H1 (cell line): ENCODE data around the gene B3GLCT. TPM values are rescaled to one million over a fixed set of nuclear protein-coding genes. Genes with fewer than 3 reads are reported as not detected.

Experiments
- CTCF ChIA-PET: fragments of 300-600 bp; sonication (Branson Sonifier 250); formaldehyde crosslinking; loops from one replicate; lab custom pipeline; 2021; ENCODE audit not compliant: partially characterized antibody; lab: Charles Lee
- POLR2A ChIA-PET: fragments of 300-600 bp; sonication (Branson Sonifier 250); formaldehyde crosslinking; loops from one replicate; lab custom pipeline; 2021; ENCODE audit warnings: inconsistent platforms; ENCODE audit not compliant: partially characterized antibody; lab: Charles Lee
- DNase-seq, 2 experiments: peaks; one replicate each; pipeline versions ENCODE4 v3.0.0 to v3.0.0-alpha.2; 2010 to 2022; ENCODE audit warnings: low spot score in 2 of 2, low read depth in 1 of 2, mixed read lengths in 1 of 2
- FAIRE-seq: peaks from 2 replicates; lab custom pipeline; 2011; peaks lifted over from hg19 to GRCh38; lab: Jason Lieb, UNC
- H2AFZ ChIP-seq: 2 replicates; pipeline ENCODE4 v1.8.1; 2012; ENCODE audit warnings: low read length, inconsistent platforms
- H2AK5ac ChIP-seq: 2 replicates; pipeline ENCODE4 v1.6.1; 2013; ENCODE audit warnings: low read depth, low read length
- H2BK120ac ChIP-seq: replicated peaks from 2 replicates; pipeline ENCODE3; 2013; ENCODE audit warnings: low read depth, low read length, inconsistent platforms
- H2BK12ac ChIP-seq: 2 replicates; pipeline ENCODE4 v1.6.1; 2013; ENCODE audit warnings: low read depth, low read length
- H2BK15ac ChIP-seq: 2 replicates; pipeline ENCODE4 v1.6.1; 2013; ENCODE audit warnings: low read length
- H2BK20ac ChIP-seq: 2 replicates; pipeline ENCODE4 v1.6.1; 2013; ENCODE audit warnings: low read length
- H2BK5ac ChIP-seq: 2 replicates; pipeline ENCODE4 v1.6.1; 2013; ENCODE audit warnings: low read depth, low read length
- H3K14ac ChIP-seq: 2 replicates; pipeline ENCODE4 v1.6.1; 2013; ENCODE audit warnings: inconsistent platforms; ENCODE audit not compliant: insufficient read length
- H3K18ac ChIP-seq: 2 replicates; pipeline ENCODE4 v1.6.1; 2013; ENCODE audit warnings: low read length; ENCODE audit errors: extremely low read depth
- H3K23ac ChIP-seq: 2 replicates; pipeline ENCODE4 v1.6.1; 2013; ENCODE audit warnings: inconsistent platforms; ENCODE audit not compliant: insufficient read length
- H3K23me2 ChIP-seq: 2 replicates; pipeline ENCODE4 v1.6.1; 2013; ENCODE audit warnings: low read depth, low read length
- H3K27ac ChIP-seq: 2 replicates; pipeline ENCODE4 v1.6.1; 2011; ENCODE audit warnings: low read depth, low read length, inconsistent platforms
- H3K27me3 ChIP-seq, 4 experiments: replicated peaks in 1 of 4; 1 replicate in 1 of 4; 2 replicates in 3 of 4; pipeline versions ENCODE4 v1.6.1 to v1.8.1; 2011 to 2013; ENCODE audit warnings: low read length in 3 of 4, mild to moderate bottlenecking in 3 of 4, inconsistent platforms in 2 of 4, mixed read lengths in 2 of 4, moderate library complexity in 1 of 4; ENCODE audit not compliant: control insufficient read depth in 3 of 4, insufficient read depth in 3 of 4; ENCODE audit errors: extremely low read depth in 1 of 4
- H3K36me3 ChIP-seq, 4 experiments: 2 replicates each; pipeline versions ENCODE4 v1.6.1 to v1.8.1; 2011 to 2013; ENCODE audit warnings: mild to moderate bottlenecking in 4 of 4, low read length in 3 of 4, moderate library complexity in 2 of 4, control low read depth in 1 of 4, inconsistent platforms in 1 of 4; ENCODE audit not compliant: insufficient read depth in 4 of 4, control insufficient read depth in 2 of 4
- H3K4ac ChIP-seq: replicated peaks from 2 replicates; pipeline ENCODE3; 2013; ENCODE audit warnings: low read length, low read depth, mixed read lengths, inconsistent platforms; ENCODE audit not compliant: insufficient read length
- H3K4me1 ChIP-seq, 4 experiments: replicated peaks in 1 of 4; 1 replicate in 1 of 4; 2 replicates in 3 of 4; pipeline versions ENCODE4 v1.6.1 to v1.8.1; 2011 to 2013; ENCODE audit warnings: low read length in 3 of 4, inconsistent platforms in 2 of 4, mixed read lengths in 1 of 4; ENCODE audit not compliant: insufficient read depth in 4 of 4, control insufficient read depth in 3 of 4
- H3K4me2 ChIP-seq, 2 experiments: 2 replicates each; pipeline versions ENCODE4 v1.6.1 to v1.8.1; 2011 to 2013; ENCODE audit warnings: low read depth in 2 of 2, low read length in 2 of 2, control low read depth in 1 of 2, inconsistent platforms in 1 of 2, mild to moderate bottlenecking in 1 of 2; ENCODE audit not compliant: insufficient read depth in 1 of 2
- H3K4me3 ChIP-seq, 4 experiments: fragments of 200-600, 300-600 bp in 1 of 4; sonication (generic), shearing (Covaris generic), sonication (Bioruptor Twin) in 1 of 4; 2 replicates each; pipeline versions ENCODE4 v1.5.1 to v1.8.1; 2011 to 2016; ENCODE audit warnings: low read length in 4 of 4, low read depth in 3 of 4, control low read depth in 2 of 4, inconsistent platforms in 2 of 4, mild to moderate bottlenecking in 2 of 4, mixed read lengths in 1 of 4, moderate library complexity in 1 of 4; ENCODE audit not compliant: insufficient read depth in 2 of 4; ENCODE audit errors: extremely low read depth in 1 of 4
- H3K56ac ChIP-seq: replicated peaks from 2 replicates; pipeline ENCODE3; 2013; ENCODE audit warnings: low read depth, mild to moderate bottlenecking, mixed read lengths, low read length, inconsistent platforms; ENCODE audit not compliant: insufficient read length
- H3K79me1 ChIP-seq: 2 replicates; pipeline ENCODE4 v1.6.1; 2013; ENCODE audit warnings: low read depth, low read length, control low read depth
- H3K79me2 ChIP-seq, 2 experiments: 2 replicates each; pipeline versions ENCODE4 v1.6.1 to v1.8.1; 2012 to 2013; ENCODE audit warnings: low read length in 2 of 2, mild to moderate bottlenecking in 2 of 2, inconsistent platforms in 1 of 2; ENCODE audit not compliant: insufficient read depth in 2 of 2, control insufficient read depth in 1 of 2
- H3K9ac ChIP-seq, 4 experiments: replicated peaks in 1 of 4; 1 replicate in 1 of 4; 2 replicates in 3 of 4; pipeline versions ENCODE4 v1.6.1 to v1.8.1; 2011 to 2013; ENCODE audit warnings: low read depth in 3 of 4, low read length in 3 of 4, control low read depth in 2 of 4, mild to moderate bottlenecking in 2 of 4, moderate library complexity in 2 of 4, inconsistent platforms in 1 of 4; ENCODE audit errors: extremely low read depth in 1 of 4
- H3K9me3 ChIP-seq, 2 experiments: 2 replicates each; pipeline versions ENCODE4 v1.6.1 to v1.8.1; 2012 to 2013; ENCODE audit warnings: mild to moderate bottlenecking in 2 of 2, moderate library complexity in 2 of 2, control low read depth in 1 of 2, inconsistent platforms in 1 of 2, low read depth in 1 of 2, low read length in 1 of 2, mixed read lengths in 1 of 2; ENCODE audit not compliant: insufficient read depth in 2 of 2
- H4K20me1 ChIP-seq, 2 experiments: replicated peaks in 1 of 2; 2 replicates each; pipeline versions ENCODE3 to v1.8.1; 2011 to 2013; ENCODE audit warnings: inconsistent platforms in 2 of 2, low read length in 2 of 2, mild to moderate bottlenecking in 1 of 2; ENCODE audit not compliant: insufficient read depth in 2 of 2, control insufficient read depth in 1 of 2
- H4K5ac ChIP-seq: 2 replicates; pipeline ENCODE4 v1.6.1; 2013; ENCODE audit warnings: low read length, low read depth, mixed read lengths, inconsistent platforms; ENCODE audit not compliant: insufficient read length
- H4K8ac ChIP-seq: 2 replicates; pipeline ENCODE4 v1.8.0; 2013; ENCODE audit warnings: mild to moderate bottlenecking, moderate library complexity, low read length, inconsistent platforms; ENCODE audit not compliant: insufficient read depth; ENCODE audit errors: extremely low read depth
- H4K91ac ChIP-seq: replicated peaks from 2 replicates; pipeline ENCODE3; 2013; ENCODE audit warnings: low read length, mixed read lengths, inconsistent platforms; ENCODE audit not compliant: insufficient read length
- JUN ChIP-seq: IDR thresholded peaks from 2 replicates; pipeline ENCODE4 v1.6.1; 2011; ENCODE audit warnings: low read depth, mild to moderate bottlenecking, improper control_type of control experiment, low read length
- JUND ChIP-seq: IDR thresholded peaks from 2 replicates; pipeline ENCODE4 v1.6.1; 2011; ENCODE audit warnings: mild to moderate bottlenecking, improper control_type of control experiment, low read length
- KDM5A ChIP-seq: fragments of 200-600 bp; IDR thresholded peaks from 2 replicates; pipeline ENCODE4 v1.7.1; 2012; ENCODE audit warnings: mild to moderate bottlenecking, low read length, inconsistent platforms, mixed read lengths
- POLR2AphosphoS5 ChIP-seq: IDR thresholded peaks from 2 replicates; pipeline ENCODE4 v1.6.1; 2011; ENCODE audit warnings: low read depth, low read length
- POU5F1 ChIP-seq: IDR thresholded peaks from 2 replicates; pipeline ENCODE4 v1.6.1; 2011; ENCODE audit warnings: low read depth, mild to moderate bottlenecking, low read length, moderate library complexity
- RFX5 ChIP-seq: IDR thresholded peaks from 2 replicates; pipeline ENCODE4 v1.6.1; 2011; ENCODE audit warnings: low read depth, low read length, improper control_type of control experiment, borderline replicate concordance
- TAF1 ChIP-seq: IDR thresholded peaks from 2 replicates; pipeline ENCODE4 v1.6.1; 2011; ENCODE audit warnings: mild to moderate bottlenecking, low read depth, low read length
- USF2 ChIP-seq: IDR thresholded peaks from 2 replicates; pipeline ENCODE4 v1.6.1; 2011; ENCODE audit warnings: low read length, improper control_type of control experiment
- whole genome bisulfite sequencing, 2 experiments: shearing (Covaris generic) in 1 of 2; methylation state at CpG; one replicate each; pipeline versions ENCODE4 v1.1.6 to v1.1.7; 2013 to 2015; ENCODE audit warnings: low lambda C conversion rate in 2 of 2, mixed read lengths in 2 of 2, inconsistent platforms in 1 of 2, low coverage in 1 of 2, missing lambda C conversion rate in 1 of 2; ENCODE audit not compliant: insufficient replicate concordance in 2 of 2, insufficient coverage in 1 of 2, insufficient read length in 1 of 2; ENCODE audit errors: extremely low coverage in 1 of 2, missing lambda C conversion rate in 1 of 2; 5-methylcytosine and 5-hydroxymethylcytosine counted together
- polyA plus RNA-seq, 7 experiments: library from polyadenylated mRNA; depleted of rRNA in 3 of 7; stranded (reverse) in 5 of 7; unstranded in 2 of 7; fragments of >200 nt in 5 of 7; fragments of 200-250 nt in 2 of 7; gene quantifications; 1 replicate in 5 of 7; 2 replicates in 1 of 7; 4 replicates in 1 of 7; pipeline versions ENCODE4 v1.2.1 to v1.2.3, GENCODE V29; 2011 to 2013; ENCODE audit warnings: missing spikeins in 2 of 7, mixed read lengths in 2 of 7
- total RNA-seq: library from RNA; stranded (reverse); fragmentation: NEBNext Ultra II Directional; extraction: Animal tissue kit (Norgen Biotek cat#: 25700); gene quantifications from 2 replicates; pipeline ENCODE4 v1.2.1, GENCODE V29; 2021

The B3GLCT gene
- total and polyA plus RNA-seq, 2 of the 8 experiments (the other 6 are each of a cell fraction or from before 2014, with no cell fraction given): 1.5 to 4.1 TPM

DNA sequence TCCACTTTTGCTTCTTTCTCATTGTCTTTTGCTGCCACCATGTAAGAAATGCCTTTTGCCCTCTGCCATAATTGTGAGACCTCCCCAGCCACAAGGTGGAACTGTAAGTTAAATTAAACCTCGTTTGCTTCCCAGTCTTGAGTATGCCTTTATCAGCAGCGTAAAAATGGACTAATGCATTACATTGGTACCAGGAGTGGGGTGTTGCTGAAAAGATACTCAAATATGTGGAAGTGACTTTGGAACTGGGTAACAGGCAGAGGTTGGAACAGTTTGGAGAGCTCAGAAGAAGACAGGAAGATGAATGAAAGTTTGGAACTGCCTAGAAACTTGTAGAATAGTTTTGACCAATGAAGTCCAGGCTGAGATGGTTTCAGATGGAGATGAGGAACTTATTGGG lies 115.2 kb downstream of the B3GLCT start:
- WGBS, 2 experiments: 88% methylated on average over 2 of the region's 2 CpGs; no CpG with 5 or more reads in 1 of the 2 experiments
- H2BK15ac ChIP-seq: no peak overlapping the region
- H3K9me3 ChIP-seq: peaks cover 42 to 46% of the 10 kb centered on the region in 2 experiments
- no peak overlapping the region for H3K9ac ChIP-seq
- no peak for FAIRE-seq
- H3K79me2 ChIP-seq: no peaks in the 10 kb centered on the region
- H4K20me1 ChIP-seq: no peaks in the 10 kb centered on the region
- H2BK5ac ChIP-seq: no peak overlapping the region
- no peak overlapping the region for H2BK120ac ChIP-seq
- H3K27me3 ChIP-seq: no peaks in the 10 kb centered on the region
- H4K91ac ChIP-seq: no peak overlapping the region
- H3K56ac ChIP-seq: no peak overlapping the region
- H3K36me3 ChIP-seq: peaks cover 0 to 13% (median 1%) of the 10 kb centered on the region in 4 experiments; a peak in 4 of 8 replicates
- H3K4me1 ChIP-seq: no peaks in the 10 kb centered on the region
- no peak overlapping the region for H3K4me2 ChIP-seq
- ChIA-PET CTCF (no interaction called here), POLR2A (no interaction called here)
- H2BK12ac ChIP-seq: no peak overlapping the region
- H3K4ac ChIP-seq: no peak overlapping the region
- no peak overlapping the region for H3K27ac ChIP-seq
- H2BK20ac ChIP-seq: no peak overlapping the region
- H3K23ac ChIP-seq: no peak overlapping the region
- H3K79me1 ChIP-seq: no peaks in the 10 kb centered on the region
- no peak overlapping the region for H3K4me3 ChIP-seq
- TF ChIP-seq JUND (no peak), JUN (no peak), POU5F1 (no peak), USF2 (no peak), TAF1 (no peak), RFX5 (no peak), KDM5A (no peak), POLR2AphosphoS5 (no peak)
- H4K8ac ChIP-seq: no peak overlapping the region
- H3K18ac ChIP-seq: no peak overlapping the region
- no peak overlapping the region for H2AK5ac ChIP-seq
- no peak overlapping the region for H4K5ac ChIP-seq
- DNase-seq: no peak
- H3K14ac ChIP-seq: no peak overlapping the region
- no peaks in the 10 kb centered on the region for H3K23me2 ChIP-seq
- no peak overlapping the region for H2AFZ ChIP-seq
